Measurements from ENCODE around the gene S100A8.
"Not testable (repeated sequence)": the region's sequence is repeated elsewhere in the genome, so short reads cannot be mapped to it uniquely, and the experiment has no call there.

S100A8 gene

GRCh38 chr1:153390938-153391710, at the start of gene S100A8:
TSS of gene S100A8 (minus strand) at chr1:153391073. CDS start at chr1:153390535, 538 bp downstream.
- no peak for DNase-seq

- DNase-seq = no peak
These were observed 48.4 kb upstream of the S100A8 start for GRCh38 chr1:153439273-153439672.

GRCh38 chr1:153438599-153438998, 47.7 kb upstream of the S100A8 start:
- DNase-seq = no peak

- no peak for DNase-seq
These were observed 46.4 kb upstream of the S100A8 start for GRCh38 chr1:153437236-153437635.

- no peak for DNase-seq
These were observed 44.0 kb upstream of the S100A8 start for GRCh38 chr1:153434746-153435455.

GRCh38 chr1:153432874-153433681, 42.2 kb upstream of the S100A8 start:
- DNase-seq = no peak

- no peak for DNase-seq
These were observed 41.1 kb upstream of the S100A8 start for GRCh38 chr1:153431928-153432327.

- DNase-seq = no peak
These were observed 40.6 kb upstream of the S100A8 start for GRCh38 chr1:153431427-153431826.

- no peak for DNase-seq
These were observed 40.1 kb upstream of the S100A8 start for GRCh38 chr1:153431002-153431401.

- no peak for DNase-seq
These were observed 39.7 kb upstream of the S100A8 start for GRCh38 chr1:153430561-153430960.

GRCh38 chr1:153430166-153430553, 39.3 kb upstream of the S100A8 start:
- no peak for DNase-seq

- peak; percentile 90 for DNase-seq
These were observed 38.6 kb upstream of the S100A8 start for GRCh38 chr1:153429266-153430165.

GRCh38 chr1:153428791-153429190, 37.9 kb upstream of the S100A8 start:
- DNase-seq = no peak

GRCh38 chr1:153428073-153428638, 37.3 kb upstream of the S100A8 start:
- DNase-seq = no peak

- DNase-seq = no peak
These were observed 35.9 kb upstream of the S100A8 start for GRCh38 chr1:153426809-153427208.

GRCh38 chr1:153422450-153423068, 31.7 kb upstream of the S100A8 start:
- no peak for DNase-seq

- no peak for DNase-seq
These were observed 29.4 kb upstream of the S100A8 start for GRCh38 chr1:153420306-153420705.

GRCh38 chr1:153419436-153419793, 28.5 kb upstream of the S100A8 start:
- DNase-seq = not testable (repeated sequence)

- DNase-seq = not testable (repeated sequence)
These were observed 28.0 kb upstream of the S100A8 start for GRCh38 chr1:153418758-153419435.

GRCh38 chr1:153417136-153417888, 26.4 kb upstream of the S100A8 start:
- DNase-seq = no peak
